Measurements from ENCODE around the gene PPFIA2. TPM values are rescaled to one million over a fixed set of nuclear protein-coding genes. Genes with fewer than 3 reads are reported as not detected.

PPFIA2 gene
- total and polyA plus RNA-seq, 9 donors, result 0.93 to 3.1 (median 1.5) TPM

DNA sequence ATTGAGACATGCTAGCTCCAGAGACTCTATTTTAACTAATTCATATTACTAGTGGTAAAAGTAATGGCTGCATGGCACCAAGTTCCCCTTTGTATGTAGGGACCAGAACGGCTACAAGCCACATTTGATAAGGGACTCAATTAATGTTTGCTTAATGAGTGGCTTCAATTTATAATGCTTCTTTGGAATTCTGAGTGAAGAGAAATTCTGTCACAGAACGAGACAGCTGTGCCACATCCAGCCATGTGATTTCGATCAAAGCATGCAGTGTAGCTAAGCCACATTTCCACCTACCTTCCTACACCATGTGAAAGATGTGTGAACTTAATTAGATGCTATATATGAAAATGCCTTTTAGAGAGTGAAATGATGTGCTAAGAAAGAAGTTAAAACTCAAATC lies 463.9 kb downstream of the PPFIA2 start:
- no peaks in the 10 kb centered on the region for H3K4me1 ChIP-seq (ENCODE audit: control insufficient read depth, insufficient read depth, low read length)
- no peak for DNase-seq
- H3K4me3 ChIP-seq (ENCODE audit: low read length), result no peak overlapping the region
- H3K36me3 ChIP-seq (ENCODE audit: control insufficient read depth, insufficient read depth, low read length), result no peaks in the 10 kb centered on the region
- no peak overlapping the region for H3K27ac ChIP-seq (ENCODE audit: low read length)
- WGBS (ENCODE audit: insufficient coverage), result no CpG with 5 or more reads among the region's 3 CpGs
- no peaks in the 10 kb centered on the region for H3K9me3 ChIP-seq (replicated peaks; ENCODE audit: control insufficient read depth, low read depth, low read length)
- no peaks in the 10 kb centered on the region for H3K27me3 ChIP-seq (ENCODE audit: control insufficient read depth, insufficient read depth, low read length)

DNA sequence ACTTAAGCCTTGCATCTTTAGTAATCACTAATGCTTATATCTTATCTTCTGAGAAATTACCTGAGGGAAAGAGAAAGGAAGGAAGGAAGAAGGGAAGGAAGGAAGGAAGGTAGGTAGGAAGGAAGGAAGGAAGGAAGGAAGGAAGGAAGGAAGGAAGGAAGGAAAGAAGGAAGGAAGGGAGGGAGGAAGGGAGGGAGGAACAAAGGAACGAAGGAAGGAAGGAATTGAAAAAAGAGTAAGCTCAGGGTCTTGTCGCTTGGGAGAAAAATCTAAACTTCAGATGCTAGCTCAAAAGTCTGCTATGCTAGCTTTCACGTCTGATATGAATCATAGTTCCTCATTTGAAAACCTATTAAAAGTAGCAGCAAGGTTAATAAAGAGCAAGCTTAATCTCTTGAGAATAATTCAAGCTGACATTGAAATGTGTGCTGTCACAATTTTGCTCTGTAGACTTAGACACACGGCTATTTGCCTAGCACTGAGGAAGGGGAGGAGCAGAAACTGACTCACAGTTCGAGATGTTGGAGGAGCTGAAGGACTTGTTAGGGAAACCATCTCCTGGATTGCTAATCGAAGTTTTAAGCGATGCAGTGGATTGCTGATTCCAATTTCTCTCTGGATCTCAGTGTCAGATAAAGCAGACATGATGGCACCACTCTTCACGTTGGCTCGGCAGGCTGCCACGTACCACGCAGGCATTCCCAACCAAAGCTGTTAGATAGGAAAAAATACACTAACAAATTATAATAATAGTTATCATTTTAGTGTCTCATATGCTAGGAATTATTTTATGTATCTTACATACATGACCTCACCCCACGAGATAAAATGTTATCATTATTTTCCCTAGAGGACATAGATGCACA lies 464.6 kb downstream of the PPFIA2 start:
- Histone ChIP-seq H3K4me3 (ENCODE audit: low read length) (no peak overlapping the region), H3K4me1 (ENCODE audit: control insufficient read depth, insufficient read depth, low read length) (no peaks in the 10 kb centered on the region), H3K36me3 (ENCODE audit: control insufficient read depth, insufficient read depth, low read length) (no peaks in the 10 kb centered on the region), H3K9me3 (replicated peaks; ENCODE audit: control insufficient read depth, low read depth, low read length) (no peaks in the 10 kb centered on the region), H3K27me3 (ENCODE audit: control insufficient read depth, insufficient read depth, low read length) (no peaks in the 10 kb centered on the region), H3K27ac (ENCODE audit: low read length) (no peak overlapping the region)
- DNase-seq, result no peak
- WGBS (ENCODE audit: insufficient coverage), result 59% methylated on average over 5 of the region's 12 CpGs

GRCh38 chr12:81288651-81289050 lies 470.5 kb downstream of the PPFIA2 start:
- Histone ChIP-seq H3K27me3 (ENCODE audit: control insufficient read depth, insufficient read depth, low read length) (no peaks in the 10 kb centered on the region), H3K4me3 (ENCODE audit: low read length) (no peak overlapping the region), H3K27ac (ENCODE audit: low read length) (no peak overlapping the region), H3K36me3 (ENCODE audit: control insufficient read depth, insufficient read depth, low read length) (no peaks in the 10 kb centered on the region), H3K9me3 (replicated peaks; ENCODE audit: control insufficient read depth, low read depth, low read length) (no peaks in the 10 kb centered on the region), H3K4me1 (ENCODE audit: control insufficient read depth, insufficient read depth, low read length) (no peaks in the 10 kb centered on the region)
- no peak for DNase-seq

- DNase-seq, result no peak
- H3K27ac ChIP-seq (ENCODE audit: low read length), result no peak overlapping the region
- no peaks in the 10 kb centered on the region for H3K4me1 ChIP-seq (ENCODE audit: control insufficient read depth, insufficient read depth, low read length)
- H3K9me3 ChIP-seq (replicated peaks; ENCODE audit: control insufficient read depth, low read depth, low read length), result no peaks in the 10 kb centered on the region
- no peaks in the 10 kb centered on the region for H3K27me3 ChIP-seq (ENCODE audit: control insufficient read depth, insufficient read depth, low read length)
- 0% methylated on average over 1 of the region's 3 CpGs for WGBS (ENCODE audit: insufficient coverage)
- no peak overlapping the region for H3K4me3 ChIP-seq (ENCODE audit: low read length)
- no peaks in the 10 kb centered on the region for H3K36me3 ChIP-seq (ENCODE audit: control insufficient read depth, insufficient read depth, low read length)
Observed at GRCh38 chr12:81284137-81284536, 475.0 kb downstream of the PPFIA2 start.

- no peak for DNase-seq
- Histone ChIP-seq H3K4me1 (ENCODE audit: control insufficient read depth, insufficient read depth, low read length) (no peaks in the 10 kb centered on the region), H3K27me3 (ENCODE audit: control insufficient read depth, insufficient read depth, low read length) (no peaks in the 10 kb centered on the region), H3K9me3 (replicated peaks; ENCODE audit: control insufficient read depth, low read depth, low read length) (no peaks in the 10 kb centered on the region), H3K27ac (ENCODE audit: low read length) (no peak overlapping the region), H3K4me3 (ENCODE audit: low read length) (no peak overlapping the region), H3K36me3 (ENCODE audit: control insufficient read depth, insufficient read depth, low read length) (no peaks in the 10 kb centered on the region)
- 50% methylated on average over 2 of the region's 8 CpGs for WGBS (ENCODE audit: insufficient coverage)
Observed at GRCh38 chr12:81274637-81275529, 484.3 kb downstream of the PPFIA2 start.

GRCh38 chr12:81270385-81270784 lies 488.8 kb downstream of the PPFIA2 start:
- H3K4me1 ChIP-seq (ENCODE audit: control insufficient read depth, insufficient read depth, low read length), result no peaks in the 10 kb centered on the region
- H3K4me3 ChIP-seq (ENCODE audit: low read length), result no peak overlapping the region
- no peak for DNase-seq
- no peaks in the 10 kb centered on the region for H3K9me3 ChIP-seq (replicated peaks; ENCODE audit: control insufficient read depth, low read depth, low read length)
- no peaks in the 10 kb centered on the region for H3K36me3 ChIP-seq (ENCODE audit: control insufficient read depth, insufficient read depth, low read length)
- no peaks in the 10 kb centered on the region for H3K27me3 ChIP-seq (ENCODE audit: control insufficient read depth, insufficient read depth, low read length)
- WGBS (ENCODE audit: insufficient coverage), result no CpG with 5 or more reads among the region's 5 CpGs
- H3K27ac ChIP-seq (ENCODE audit: low read length), result no peak overlapping the region

DNA sequence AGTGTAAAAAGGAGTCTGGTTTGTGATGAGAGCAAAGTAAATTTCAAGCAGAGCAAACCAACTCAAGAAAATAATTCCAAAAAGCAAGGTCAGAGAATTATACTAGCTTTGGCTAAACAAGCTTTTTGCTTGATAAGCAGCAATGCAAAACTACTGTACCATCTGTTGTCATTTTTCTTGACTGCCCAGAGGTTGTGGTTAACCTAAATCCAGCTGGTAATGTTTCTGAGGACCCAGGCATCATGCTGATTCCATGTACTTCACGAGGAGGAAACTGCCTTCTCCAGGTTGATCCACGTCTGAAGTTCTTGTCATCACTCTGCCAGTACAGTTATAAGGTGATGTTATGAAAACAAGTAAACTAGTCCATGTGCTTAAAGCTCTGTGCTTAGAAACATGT lies 496.1 kb downstream of the PPFIA2 start:
- Histone ChIP-seq H3K4me3 (ENCODE audit: low read length) (no peak overlapping the region), H3K27me3 (ENCODE audit: control insufficient read depth, insufficient read depth, low read length) (no peaks in the 10 kb centered on the region), H3K9me3 (replicated peaks; ENCODE audit: control insufficient read depth, low read depth, low read length) (no peaks in the 10 kb centered on the region), H3K36me3 (ENCODE audit: control insufficient read depth, insufficient read depth, low read length) (no peaks in the 10 kb centered on the region), H3K4me1 (ENCODE audit: control insufficient read depth, insufficient read depth, low read length) (no peaks in the 10 kb centered on the region), H3K27ac (ENCODE audit: low read length) (no peak overlapping the region)
- no CpG with 5 or more reads among the region's 2 CpGs for WGBS (ENCODE audit: insufficient coverage)
- DNase-seq, result no peak

GRCh38 chr12:81261508-81262207 lies 497.5 kb downstream of the PPFIA2 start:
- Histone ChIP-seq H3K9me3 (replicated peaks; ENCODE audit: control insufficient read depth, low read depth, low read length) (no peaks in the 10 kb centered on the region), H3K36me3 (ENCODE audit: control insufficient read depth, insufficient read depth, low read length) (no peaks in the 10 kb centered on the region), H3K27me3 (ENCODE audit: control insufficient read depth, insufficient read depth, low read length) (no peaks in the 10 kb centered on the region), H3K4me3 (ENCODE audit: low read length) (no peak overlapping the region), H3K4me1 (ENCODE audit: control insufficient read depth, insufficient read depth, low read length) (no peaks in the 10 kb centered on the region), H3K27ac (ENCODE audit: low read length) (no peak overlapping the region)
- no CpG with 5 or more reads among the region's 4 CpGs for WGBS (ENCODE audit: insufficient coverage)
- no peak for DNase-seq

GRCh38 chr12:81259360-81259759 lies 499.8 kb downstream of the PPFIA2 start:
- Histone ChIP-seq H3K36me3 (ENCODE audit: control insufficient read depth, insufficient read depth, low read length) (no peaks in the 10 kb centered on the region), H3K4me3 (ENCODE audit: low read length) (no peak overlapping the region), H3K9me3 (replicated peaks; ENCODE audit: control insufficient read depth, low read depth, low read length) (no peaks in the 10 kb centered on the region), H3K27ac (ENCODE audit: low read length) (no peak overlapping the region), H3K4me1 (ENCODE audit: control insufficient read depth, insufficient read depth, low read length) (no peaks in the 10 kb centered on the region), H3K27me3 (ENCODE audit: control insufficient read depth, insufficient read depth, low read length) (no peaks in the 10 kb centered on the region)
- no CpG with 5 or more reads among the region's 4 CpGs for WGBS (ENCODE audit: insufficient coverage)
- no peak for DNase-seq

Data from muscle of leg (tissue), 11 donors.